ENCODE data around the gene LGSN.

GRCh38 chr6:63299667-63300066 lies 20.1 kb downstream of the LGSN start:
- TF ChIP-seq GATA2 (IDR thresholded peaks at IDR 0.05; ENCODE audit: low read depth, low read length) (no peak), GATA3 (IDR thresholded peaks at IDR 0.05; ENCODE audit: low read depth, low read length) (no peak)
